PC-9 (cell line): ENCODE measurements around the gene MTREX.

Source experiments
- EZH2 ChIP-seq: fragments of 200-600 bp; sonication (generic); IDR thresholded peaks from 2 replicates; pipeline ENCODE4 v1.8.0; 2017; ENCODE audit warnings: antibody characterized with exemption, low read depth
- TF ChIP-seq, protein P1 (sequence below): fragments of 200-600 bp; sonication (generic); conservative IDR thresholded peaks from 2 replicates; pipeline ENCODE4 v1.6.1; 2017; ENCODE audit warnings: mixed run types, antibody characterized with exemption, mild to moderate bottlenecking, moderate library complexity

DNA sequence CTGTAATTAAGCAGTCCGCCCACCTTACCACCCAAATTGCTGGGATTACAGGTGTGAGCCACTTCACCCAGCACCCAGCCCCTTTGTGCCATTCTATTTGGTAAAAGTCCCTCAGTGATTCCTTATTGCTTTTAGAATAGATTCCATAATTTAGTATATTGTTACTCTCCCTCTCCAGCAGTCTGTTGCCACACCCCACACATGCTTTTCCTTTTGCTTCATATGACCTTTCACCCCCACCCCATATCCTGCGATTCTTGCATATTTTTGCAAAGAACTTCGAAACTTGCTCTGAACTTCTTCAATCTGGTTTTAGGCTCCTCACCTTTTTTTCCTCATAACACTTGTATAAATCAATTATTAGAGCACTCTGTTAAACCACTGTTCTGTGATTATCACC is 100.2 kb downstream of the MTREX start:
- TF ChIP-seq, protein P1, sequence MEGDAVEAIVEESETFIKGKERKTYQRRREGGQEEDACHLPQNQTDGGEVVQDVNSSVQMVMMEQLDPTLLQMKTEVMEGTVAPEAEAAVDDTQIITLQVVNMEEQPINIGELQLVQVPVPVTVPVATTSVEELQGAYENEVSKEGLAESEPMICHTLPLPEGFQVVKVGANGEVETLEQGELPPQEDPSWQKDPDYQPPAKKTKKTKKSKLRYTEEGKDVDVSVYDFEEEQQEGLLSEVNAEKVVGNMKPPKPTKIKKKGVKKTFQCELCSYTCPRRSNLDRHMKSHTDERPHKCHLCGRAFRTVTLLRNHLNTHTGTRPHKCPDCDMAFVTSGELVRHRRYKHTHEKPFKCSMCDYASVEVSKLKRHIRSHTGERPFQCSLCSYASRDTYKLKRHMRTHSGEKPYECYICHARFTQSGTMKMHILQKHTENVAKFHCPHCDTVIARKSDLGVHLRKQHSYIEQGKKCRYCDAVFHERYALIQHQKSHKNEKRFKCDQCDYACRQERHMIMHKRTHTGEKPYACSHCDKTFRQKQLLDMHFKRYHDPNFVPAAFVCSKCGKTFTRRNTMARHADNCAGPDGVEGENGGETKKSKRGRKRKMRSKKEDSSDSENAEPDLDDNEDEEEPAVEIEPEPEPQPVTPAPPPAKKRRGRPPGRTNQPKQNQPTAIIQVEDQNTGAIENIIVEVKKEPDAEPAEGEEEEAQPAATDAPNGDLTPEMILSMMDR: no peak
- no peak for TF ChIP-seq EZH2
